K562 (cell line): ENCODE data around the gene DUS3L. TPM values are rescaled to one million over a fixed set of nuclear protein-coding genes. Genes with fewer than 3 reads are reported as not detected.

ENCODE experiments used
- ARNT ChIP-seq, 2 experiments: fragments of 450-650 bp; IDR thresholded peaks; 2 replicates each; pipeline ENCODE4 v1.6.1; 2016; ENCODE audit warnings: mild to moderate bottlenecking in 1 of 2
- ELF1 ChIP-seq: fragments of 200-800 bp; sonication (Bioruptor generic); IDR thresholded peaks from 2 replicates; pipeline ENCODE4 v1.6.1; 2016; ENCODE audit warnings: missing genetic modification characterization, missing compliant biosample characterization
- ESRRA ChIP-seq: fragments of 450-650 bp; IDR thresholded peaks from 2 replicates; pipeline ENCODE4 v1.6.1; 2014; ENCODE audit warnings: low read depth, mild to moderate bottlenecking, moderate library complexity, borderline replicate concordance
- GABPA ChIP-seq: fragments of 200-800 bp; sonication (Bioruptor generic); conservative IDR thresholded peaks from 2 replicates; pipeline ENCODE4 v1.6.1; 2016; ENCODE audit warnings: low read depth, missing genetic modification characterization, missing compliant biosample characterization
- HLTF ChIP-seq: fragments of 450-650 bp; IDR thresholded peaks from 2 replicates; pipeline ENCODE4 v1.6.1; 2016
- KAT7 ChIP-seq: sonication (generic); formaldehyde crosslinking; IDR thresholded peaks from 2 replicates; pipeline ENCODE4 v1.8.0; 2022; ENCODE audit warnings: missing genetic modification reagents, mild to moderate bottlenecking, borderline replicate concordance
- NBN ChIP-seq: fragments of 450-650 bp; IDR thresholded peaks from 2 replicates; pipeline ENCODE4 v1.6.1; 2016; ENCODE audit warnings: low read depth, mild to moderate bottlenecking
- NFRKB ChIP-seq: fragments of 450-650 bp; IDR thresholded peaks from 2 replicates; pipeline ENCODE4 v1.6.1; 2016; ENCODE audit warnings: low read depth
- NKRF ChIP-seq: fragments of 450-650 bp; IDR thresholded peaks from 2 replicates; pipeline ENCODE4 v1.6.1; 2016; ENCODE audit warnings: borderline replicate concordance
- PCBP1 ChIP-seq: fragments of 200-400 bp; formaldehyde crosslinking; IDR thresholded peaks from 2 replicates; pipeline ENCODE4 v1.6.1; 2018; ENCODE audit warnings: mild to moderate bottlenecking, low read depth, low read length; ENCODE audit not compliant: poor library complexity, severe bottlenecking
- RBM39 ChIP-seq: fragments of 200-400 bp; formaldehyde crosslinking; optimal IDR thresholded peaks from 2 replicates; pipeline ENCODE3; 2018; ENCODE audit warnings: low read depth, low read length
- SAFB2 ChIP-seq: fragments of 200-400 bp; formaldehyde crosslinking; IDR thresholded peaks from 2 replicates; pipeline ENCODE4 v1.6.1; 2018; ENCODE audit warnings: borderline replicate concordance, low read length, low read depth, moderate library complexity; ENCODE audit not compliant: severe bottlenecking
- TRIM28 ChIP-seq: fragments of 450-650 bp; IDR thresholded peaks from 2 replicates; pipeline ENCODE4 v1.6.1; 2017
- YY1 ChIP-seq, 3 experiments: IDR thresholded peaks; 2 replicates each; pipeline ENCODE4 v1.6.1; 2011; ENCODE audit warnings: low read length in 2 of 3, mild to moderate bottlenecking in 2 of 3, moderate library complexity in 2 of 3, borderline replicate concordance in 1 of 3, control low read depth in 1 of 3, low read depth in 1 of 3; ENCODE audit not compliant: insufficient read depth in 3 of 3, insufficient replicate concordance in 2 of 3, control insufficient read depth in 1 of 3, insufficient read length in 1 of 3; ENCODE audit errors: extremely low read depth in 1 of 3
- ZFP30 ChIP-seq: fragments of 250-450 bp; sonication (Bioruptor Pico); IDR thresholded peaks from 2 replicates; pipeline ENCODE4 v1.8.0; 2022; ENCODE audit warnings: moderate library complexity, mild to moderate bottlenecking, inconsistent platforms, borderline replicate concordance
- polyA plus RNA-seq, 8 experiments: library from polyadenylated mRNA; depleted of rRNA in 4 of 8; stranded (reverse) in 5 of 8; unstranded in 3 of 8; fragments of >200 nt; fragmentation: Nextera tagmentation in 2 of 8; fragmentation: Illumina TruSeq in 1 of 8; extraction: Ambion mirVana in 2 of 8; extraction: Trizol in 1 of 8; gene quantifications; 2 replicates each; pipeline versions ENCODE4 v1.2.1 to v1.2.3, GENCODE V29; 2011 to 2014; ENCODE audit warnings: inconsistent platforms in 1 of 8, missing spikeins in 1 of 8
- total RNA-seq, 7 experiments: library from RNA; depleted of rRNA in 6 of 7; stranded (reverse); fragments of >200 nt in 6 of 7; fragmentation: Illumina TruSeq in 2 of 7; extraction: Trizol in 2 of 7; gene quantifications; 2 replicates each; pipeline versions ENCODE4 v1.2.1 to v1.2.3, GENCODE V29; 2011 to 2021; ENCODE audit warnings: low replicate concordance in 1 of 7

The DUS3L gene
- total and polyA plus RNA-seq, 9 of the 15 experiments (the other 6 are each of a cell fraction or from before 2014, with no cell fraction given) = 1.7 to 102 (median 77.5) TPM

DNA sequence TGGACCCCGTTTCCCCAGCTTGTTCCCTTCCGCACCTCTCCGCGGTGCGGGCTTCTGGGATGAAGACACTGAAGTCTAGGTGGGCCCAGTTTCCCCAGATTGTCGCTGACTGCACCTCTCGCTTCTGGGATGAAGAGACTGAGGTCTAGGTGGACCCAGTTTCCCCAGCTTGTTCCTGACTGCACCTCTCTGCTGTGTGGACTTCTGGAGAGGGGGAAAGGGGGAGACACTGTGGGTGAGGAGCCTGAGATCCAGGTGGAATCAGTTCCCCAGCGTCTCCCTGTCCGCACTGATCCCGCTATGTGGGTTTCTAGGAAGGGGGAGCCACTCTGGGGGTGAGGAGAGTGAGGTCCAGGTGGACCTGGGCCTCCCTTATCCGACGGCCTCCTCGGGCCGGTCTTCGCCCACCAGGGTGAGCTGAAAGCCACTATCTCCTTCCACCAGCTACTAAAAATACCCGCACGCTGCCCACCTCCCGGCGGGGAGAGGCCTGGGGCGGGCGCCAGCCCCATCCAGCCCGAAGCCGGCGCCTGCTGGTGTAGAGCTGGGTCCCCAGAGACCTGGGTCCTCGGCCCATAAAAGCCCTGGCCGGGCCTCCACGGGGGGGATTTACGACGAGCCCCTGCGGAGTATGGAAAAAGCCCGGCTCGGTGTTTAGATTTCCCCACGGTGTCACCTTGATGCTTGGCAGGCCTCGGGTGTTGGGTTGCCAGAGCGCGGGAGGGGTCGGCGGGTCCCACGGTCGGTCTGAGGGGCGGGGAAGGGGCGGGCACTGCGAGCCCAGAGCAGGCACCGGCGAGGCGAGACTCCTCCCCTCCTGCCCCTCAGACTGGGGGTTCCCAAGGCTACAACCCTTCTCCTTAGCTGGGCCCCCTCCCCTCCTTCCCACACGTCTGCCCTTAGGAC, 38.0 kb upstream of the DUS3L start (continued):
- TF ChIP-seq NKRF = peak; percentile 15; the same call in 1 of the 2 replicates
- peak; percentile 18 for TF ChIP-seq RBM39
- 0 out of 2 replicates have a peak, but pooled peaks have one; percentile 0 for TF ChIP-seq HLTF
- TF ChIP-seq GABPA (tag) = 0 out of 2 replicates have a peak, but pooled peaks have one; percentile 41
- TF ChIP-seq YY1 (IDR thresholded peaks at IDR 0.05; ENCODE audit: borderline replicate concordance in 1 of 3, control insufficient read depth in 1 of 3, extremely low read depth in 1 of 3, insufficient read depth in 3 of 3, insufficient read length in 1 of 3, insufficient replicate concordance in 2 of 3, low read depth in 1 of 3, low read length in 2 of 3) = no peak
- TF ChIP-seq SAFB2 = no peak
- peak; percentile 31 for TF ChIP-seq PCBP1
- TF ChIP-seq NFRKB = peak; percentile 63; the same call in 1 of the 2 replicates
- TF ChIP-seq ARNT (IDR thresholded peaks at IDR 0.05) = 0 out of 4 replicates have a peak, but pooled peaks of 1 of the 2 experiments have one; percentile 39
- no peak for TF ChIP-seq ZFP30
- TF ChIP-seq ELF1 (tag) = no peak
- TF ChIP-seq TRIM28 = 0 out of 2 replicates have a peak, but pooled peaks have one; percentile 8
- peak; percentile 76 for TF ChIP-seq KAT7 (CRISPR knock-in tag)
- TF ChIP-seq NBN = peak; percentile 27; the same call in 1 of the 2 replicates
- no peak for TF ChIP-seq ESRRA
